NCI-H446 (cell line): ENCODE data around the gene MIB1.

Source experiments
- DNase-seq, 2 experiments: peaks; one replicate each; lab custom pipeline; 2025; lab: John Stamatoyannopoulos, UW

Gene MIB1

GRCh38 chr18:21815101-21815500 is 74.5 kb downstream of the MIB1 start:
- no peak for DNase-seq

GRCh38 chr18:21820033-21820810 is 79.6 kb downstream of the MIB1 start:
- no peak for DNase-seq

- no peak for DNase-seq
Measured at GRCh38 chr18:21820811-21821143, 80.2 kb downstream of the MIB1 start.

GRCh38 chr18:21823848-21824247 is 83.3 kb downstream of the MIB1 start:
- DNase-seq, result no peak

GRCh38 chr18:21826196-21826595 is 85.6 kb downstream of the MIB1 start:
- no peak for DNase-seq

GRCh38 chr18:21826641-21827302 is 86.2 kb downstream of the MIB1 start:
- no peak for DNase-seq

- DNase-seq, result no peak
Measured at GRCh38 chr18:21830532-21830931, 89.9 kb downstream of the MIB1 start.

GRCh38 chr18:21831413-21831831 is 90.8 kb downstream of the MIB1 start:
- no peak for DNase-seq

GRCh38 chr18:21833604-21834298 is 93.2 kb downstream of the MIB1 start:
- no peak for DNase-seq

- DNase-seq, result no peak
Measured at GRCh38 chr18:21834299-21834660, 93.7 kb downstream of the MIB1 start.

- no peak for DNase-seq
Measured at GRCh38 chr18:21841570-21841969, 101.0 kb downstream of the MIB1 start.

- DNase-seq, result no peak
Measured at GRCh38 chr18:21843341-21843740, 102.7 kb downstream of the MIB1 start.

GRCh38 chr18:21851327-21851961 is 110.9 kb downstream of the MIB1 start:
- no peak for DNase-seq

GRCh38 chr18:21853016-21853415 is 112.4 kb downstream of the MIB1 start:
- no peak for DNase-seq

- DNase-seq, result no peak
Measured at GRCh38 chr18:21853775-21854552, 113.4 kb downstream of the MIB1 start.

GRCh38 chr18:21855432-21855831 is 114.8 kb downstream of the MIB1 start:
- DNase-seq, result no peak

- DNase-seq, result no peak
Measured at GRCh38 chr18:21857871-21858270, 117.3 kb downstream of the MIB1 start.

- DNase-seq, result no peak
Measured at GRCh38 chr18:21858544-21858943, 118.0 kb downstream of the MIB1 start.

- DNase-seq, result no peak
Measured at GRCh38 chr18:21864386-21864785, 123.8 kb downstream of the MIB1 start.

- no peak for DNase-seq
Measured at GRCh38 chr18:21865043-21865442, 124.5 kb downstream of the MIB1 start.

- no peak for DNase-seq
Measured at GRCh38 chr18:21868770-21869169, 128.2 kb downstream of the MIB1 start.

- no peak for DNase-seq
Measured at GRCh38 chr18:21889570-21889969, 149.0 kb downstream of the MIB1 start.
